Keratinocyte (primary cell): ENCODE measurements around the gene EGFR. TPM values are rescaled to one million over a fixed set of nuclear protein-coding genes. Genes with fewer than 3 reads are reported as not detected.

ENCODE experiments used
- DNase-seq: peaks from one replicate; pipeline ENCODE4 v3.0.0-alpha.2; 2011; ENCODE audit warnings: low read depth, missing footprints, low spot score
- FAIRE-seq: peaks from 2 replicates; lab custom pipeline; 2011; peaks lifted over from hg19 to GRCh38; lab: Jason Lieb, UNC
- H2AFZ ChIP-seq: 2 replicates; pipeline ENCODE4 v1.6.0; 2012; ENCODE audit warnings: low read length, control low read depth, inconsistent platforms; ENCODE audit not compliant: control insufficient read depth
- H3K27ac ChIP-seq: 2 replicates; pipeline ENCODE4 v1.5.1; 2011; ENCODE audit warnings: low read length; ENCODE audit not compliant: control insufficient read depth, insufficient read depth
- H3K27me3 ChIP-seq: 3 replicates; pipeline ENCODE4 v1.6.0; 2011; ENCODE audit warnings: low read length; ENCODE audit not compliant: control insufficient read depth, insufficient read depth; ENCODE audit errors: extremely low read depth
- H3K36me3 ChIP-seq, 2 experiments: 2 replicates in 1 of 2; 3 replicates in 1 of 2; pipeline ENCODE4 v1.5.1; 2011; ENCODE audit warnings: low read length in 2 of 2, mild to moderate bottlenecking in 1 of 2; ENCODE audit not compliant: control insufficient read depth in 2 of 2, insufficient read depth in 2 of 2; ENCODE audit errors: extremely low read depth in 1 of 2
- H3K4me1 ChIP-seq: 3 replicates; pipeline ENCODE4 v1.5.1; 2011; ENCODE audit warnings: low read length; ENCODE audit not compliant: control insufficient read depth, insufficient read depth; ENCODE audit errors: extremely low read depth
- H3K4me2 ChIP-seq: 3 replicates; pipeline ENCODE4 v1.6.0; 2011; ENCODE audit warnings: low read depth, low read length; ENCODE audit not compliant: control insufficient read depth, insufficient read depth; ENCODE audit errors: extremely low read depth
- H3K4me3 ChIP-seq, 3 experiments: fragments of 200-600 bp in 1 of 3; sonication (generic) in 1 of 3; 2 replicates in 2 of 3; 3 replicates in 1 of 3; pipeline ENCODE4 v1.5.1; 2011 to 2016; ENCODE audit warnings: low read length in 3 of 3, mild to moderate bottlenecking in 3 of 3, control low read depth in 2 of 3, inconsistent platforms in 1 of 3, low read depth in 1 of 3, mixed read lengths in 1 of 3, mixed run types in 1 of 3, moderate library complexity in 1 of 3; ENCODE audit not compliant: control insufficient read depth in 2 of 3, insufficient read depth in 2 of 3; ENCODE audit errors: extremely low read depth in 1 of 3
- H3K79me2 ChIP-seq: 2 replicates; pipeline ENCODE4 v1.6.0; 2012; ENCODE audit warnings: low read length; ENCODE audit not compliant: control insufficient read depth, insufficient read depth
- H3K9ac ChIP-seq: 3 replicates; pipeline ENCODE4 v1.6.0; 2011; ENCODE audit warnings: low read length; ENCODE audit not compliant: control insufficient read depth, insufficient read depth; ENCODE audit errors: extremely low read depth
- H3K9me1 ChIP-seq: 3 replicates; pipeline ENCODE4 v1.6.0; 2011; ENCODE audit warnings: low read length; ENCODE audit not compliant: control insufficient read depth, insufficient read depth; ENCODE audit errors: extremely low read depth
- H3K9me3 ChIP-seq: 2 replicates; pipeline ENCODE4 v1.5.1; 2012; ENCODE audit warnings: low read depth, low read length; ENCODE audit not compliant: control insufficient read depth
- H4K20me1 ChIP-seq: 3 replicates; pipeline ENCODE4 v1.6.0; 2011; ENCODE audit warnings: low read length; ENCODE audit not compliant: control insufficient read depth, insufficient read depth; ENCODE audit errors: extremely low read depth
- EZH2 ChIP-seq: IDR thresholded peaks from one replicate; pipeline ENCODE4 v1.6.1; 2012; ENCODE audit warnings: inconsistent platforms, mild to moderate bottlenecking, low read length, moderate library complexity
- dilution Hi-C: fragments of 300-500 bp; cut with MboI; formaldehyde crosslinking; loops from one replicate; pipeline ENCODE4 v1.7.0; 2020; ENCODE audit warnings: low sequenced_read_pairs; ENCODE audit not compliant: extremely low pct_ligation_motif_present
- polyA plus RNA-seq, 5 experiments: library from polyadenylated mRNA; depleted of rRNA in 3 of 5; stranded (reverse) in 3 of 5; stranded (forward) in 1 of 5; unstranded in 1 of 5; fragments of >200 nt; gene quantifications; 1 replicate in 1 of 5; 2 replicates in 3 of 5; 3 replicates in 1 of 5; pipeline versions ENCODE4 v1.2.1 to v1.2.3, GENCODE V29; 2011 to 2012; ENCODE audit warnings: missing spikeins in 2 of 5, low read depth in 1 of 5, low replicate concordance in 1 of 5
- TF ChIP-seq, protein P1 (sequence below), 3 experiments: IDR thresholded peaks in 1 of 3; conservative IDR thresholded peaks in 1 of 3; optimal IDR thresholded peaks in 1 of 3; 2 replicates in 2 of 3; 3 replicates in 1 of 3; pipeline versions ENCODE3 to v1.5.1; 2011; ENCODE audit warnings: low read length in 3 of 3, mild to moderate bottlenecking in 3 of 3, moderate library complexity in 2 of 3, control low read depth in 1 of 3, inconsistent platforms in 1 of 3; ENCODE audit not compliant: insufficient read depth in 2 of 3; ENCODE audit errors: extremely low read depth in 1 of 3

Gene EGFR
- polyA plus RNA-seq, 1 donor (not counting 4 experiments of a cell fraction or from before 2014, with no cell fraction given), result 120 TPM

DNA sequence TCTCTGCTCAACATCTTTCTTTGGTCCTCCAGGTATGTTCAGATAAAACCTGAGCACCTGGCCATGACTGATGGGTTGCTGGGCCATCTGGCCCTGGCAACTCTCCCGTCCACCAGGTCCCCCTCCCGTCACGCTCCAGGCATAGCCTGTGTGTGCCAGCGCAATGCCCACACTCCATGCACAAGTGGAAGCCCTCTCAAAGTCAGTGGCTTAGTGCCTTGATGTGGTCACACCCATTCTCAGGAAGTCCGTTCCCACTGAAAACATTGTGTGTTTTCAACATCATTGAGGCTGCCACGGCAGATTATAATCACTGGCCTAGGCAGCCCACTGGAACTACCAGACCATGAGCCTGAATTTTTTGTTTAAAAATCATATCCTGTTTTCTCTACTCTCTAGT lies 175.7 kb downstream of the EGFR start:
- DNase-seq, result no peak
- no peak for TF ChIP-seq EZH2
- TF ChIP-seq, protein P1, sequence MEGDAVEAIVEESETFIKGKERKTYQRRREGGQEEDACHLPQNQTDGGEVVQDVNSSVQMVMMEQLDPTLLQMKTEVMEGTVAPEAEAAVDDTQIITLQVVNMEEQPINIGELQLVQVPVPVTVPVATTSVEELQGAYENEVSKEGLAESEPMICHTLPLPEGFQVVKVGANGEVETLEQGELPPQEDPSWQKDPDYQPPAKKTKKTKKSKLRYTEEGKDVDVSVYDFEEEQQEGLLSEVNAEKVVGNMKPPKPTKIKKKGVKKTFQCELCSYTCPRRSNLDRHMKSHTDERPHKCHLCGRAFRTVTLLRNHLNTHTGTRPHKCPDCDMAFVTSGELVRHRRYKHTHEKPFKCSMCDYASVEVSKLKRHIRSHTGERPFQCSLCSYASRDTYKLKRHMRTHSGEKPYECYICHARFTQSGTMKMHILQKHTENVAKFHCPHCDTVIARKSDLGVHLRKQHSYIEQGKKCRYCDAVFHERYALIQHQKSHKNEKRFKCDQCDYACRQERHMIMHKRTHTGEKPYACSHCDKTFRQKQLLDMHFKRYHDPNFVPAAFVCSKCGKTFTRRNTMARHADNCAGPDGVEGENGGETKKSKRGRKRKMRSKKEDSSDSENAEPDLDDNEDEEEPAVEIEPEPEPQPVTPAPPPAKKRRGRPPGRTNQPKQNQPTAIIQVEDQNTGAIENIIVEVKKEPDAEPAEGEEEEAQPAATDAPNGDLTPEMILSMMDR (optimal IDR thresholded peaks at IDR 0.05 in 1 of 3, IDR thresholded peaks at IDR 0.05 in 1 of 3, conservative IDR thresholded peaks at IDR 0.05 in 1 of 3; ENCODE audit: extremely low read depth in 1 of 3, insufficient read depth in 2 of 3, low read length in 3 of 3), result no peak
- FAIRE-seq, result no peak
- H3K4me1 ChIP-seq, result peaks cover 19% of the 10 kb centered on the region
- no peaks in the 10 kb centered on the region for H3K9me3 ChIP-seq
- no peak overlapping the region for H3K4me2 ChIP-seq
- H3K79me2 ChIP-seq, result peaks cover 16% of the 10 kb centered on the region
- no peak overlapping the region for H3K4me3 ChIP-seq
- dilution Hi-C loops, result no loop called here
- H3K27ac ChIP-seq, result no peak overlapping the region
- no peaks in the 10 kb centered on the region for H3K27me3 ChIP-seq
- peaks cover 40 to 46% of the 10 kb centered on the region in 2 experiments for H3K36me3 ChIP-seq
- H4K20me1 ChIP-seq, result peaks cover 11% of the 10 kb centered on the region
- H3K9me1 ChIP-seq, result peaks cover 2% of the 10 kb centered on the region
- no peak overlapping the region for H2AFZ ChIP-seq
- H3K9ac ChIP-seq, result no peak overlapping the region

DNA sequence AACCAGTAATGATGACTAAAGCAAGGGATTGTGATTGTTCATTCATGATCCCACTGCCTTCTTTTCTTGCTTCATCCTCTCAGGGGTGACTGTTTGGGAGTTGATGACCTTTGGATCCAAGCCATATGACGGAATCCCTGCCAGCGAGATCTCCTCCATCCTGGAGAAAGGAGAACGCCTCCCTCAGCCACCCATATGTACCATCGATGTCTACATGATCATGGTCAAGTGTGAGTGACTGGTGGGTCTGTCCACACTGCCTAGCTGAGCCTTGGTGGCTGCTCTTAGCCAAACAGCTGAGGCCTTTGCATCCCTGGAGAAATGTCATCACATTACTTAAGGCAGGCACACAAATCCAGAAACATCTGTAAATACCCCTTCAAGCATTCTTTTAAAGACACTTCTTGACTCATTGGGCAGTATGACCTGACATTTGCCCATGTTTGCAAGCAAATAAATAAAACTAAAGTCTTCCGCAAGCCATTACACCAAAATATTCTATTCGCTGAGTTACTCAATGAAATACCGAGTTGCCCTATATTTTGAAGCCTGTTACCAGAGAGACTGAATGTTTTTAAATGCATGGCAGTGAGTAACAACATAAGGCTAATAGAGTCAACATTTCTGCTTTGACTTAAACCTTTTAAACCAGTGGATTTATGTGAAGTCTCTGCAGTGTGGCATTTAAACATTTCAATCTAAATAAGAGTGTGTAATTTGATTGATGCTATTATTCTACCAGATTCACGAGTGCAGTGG lies 180.0 kb downstream of the EGFR start:
- TF ChIP-seq, protein P1 (optimal IDR thresholded peaks at IDR 0.05 in 1 of 3, IDR thresholded peaks at IDR 0.05 in 1 of 3, conservative IDR thresholded peaks at IDR 0.05 in 1 of 3; ENCODE audit: extremely low read depth in 1 of 3, insufficient read depth in 2 of 3, low read length in 3 of 3), result no peak
- no peak for TF ChIP-seq EZH2
- dilution Hi-C loops, result no loop called here
- Histone ChIP-seq H3K36me3 (peaks cover 50 to 53% of the 10 kb centered on the region in 2 experiments), H3K9me3 (no peaks in the 10 kb centered on the region), H3K79me2 (peaks cover 8% of the 10 kb centered on the region), H3K9ac (no peak overlapping the region), H3K27ac (no peak overlapping the region), H3K27me3 (no peaks in the 10 kb centered on the region), H3K4me1 (no peaks in the 10 kb centered on the region), H3K4me3 (no peak overlapping the region), H3K9me1 (peaks cover 2% of the 10 kb centered on the region), H4K20me1 (peaks cover 5% of the 10 kb centered on the region), H2AFZ (no peak overlapping the region), H3K4me2 (no peak overlapping the region)
- no peak for DNase-seq
- FAIRE-seq, result no peak
